Inflammatory macrophage treated with lipopolysaccharide for 1 hour (primary cell): ENCODE measurements around the gene ARAP1.
A peak's percentile ranks its signal among the peaks of the same experiment; 100 is the strongest.

Experiments
- DNase-seq, 2 donors: peaks; one replicate each; pipeline ENCODE4 v3.0.0-alpha.2; 2020 to 2022

The ARAP1 gene

GRCh38 chr11:72760539-72761405, 8.6 kb upstream of the ARAP1 start:
- DNase-seq: peak in 1 of 2 donors; percentile 50

GRCh38 chr11:72759468-72759985, 7.3 kb upstream of the ARAP1 start:
- DNase-seq: no peak

GRCh38 chr11:72758690-72759389, 6.6 kb upstream of the ARAP1 start:
- peak; percentile 59 to 64 for DNase-seq

GRCh38 chr11:72758304-72758689, 6.1 kb upstream of the ARAP1 start:
- DNase-seq: no peak

DNA sequence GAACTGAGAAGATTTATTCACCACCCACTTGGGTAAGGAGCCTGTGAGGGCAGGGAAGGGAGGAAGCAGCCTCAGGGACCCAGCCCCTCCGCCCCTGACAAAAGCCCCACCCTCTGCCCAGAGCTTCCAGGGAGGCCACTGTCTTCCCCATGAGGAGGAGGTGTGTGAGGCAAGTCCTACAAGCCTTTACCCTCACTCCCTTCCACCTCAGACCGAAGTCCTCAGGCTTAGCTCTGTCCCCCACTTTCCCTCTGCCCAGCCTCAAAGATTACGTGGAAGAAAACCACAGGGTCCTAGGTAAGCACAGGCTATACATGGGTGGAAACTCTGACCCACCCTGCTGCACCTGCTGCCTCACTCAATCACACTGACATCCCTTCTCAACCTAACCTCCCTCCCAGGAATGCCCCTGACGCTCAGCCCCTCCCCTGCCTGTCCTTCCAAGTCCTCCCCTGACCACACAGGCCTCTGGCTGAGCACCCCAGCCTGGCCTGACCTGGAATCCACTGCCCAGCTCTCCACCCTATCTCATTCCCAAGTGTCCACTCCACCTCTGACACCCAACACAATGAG, 3.6 kb upstream of the ARAP1 start:
- no peak for DNase-seq

GRCh38 chr11:72754544-72755155, 2.4 kb upstream of the ARAP1 start:
- no peak for DNase-seq

GRCh38 chr11:72754149-72754543, 1.9 kb upstream of the ARAP1 start:
- no peak for DNase-seq

DNA sequence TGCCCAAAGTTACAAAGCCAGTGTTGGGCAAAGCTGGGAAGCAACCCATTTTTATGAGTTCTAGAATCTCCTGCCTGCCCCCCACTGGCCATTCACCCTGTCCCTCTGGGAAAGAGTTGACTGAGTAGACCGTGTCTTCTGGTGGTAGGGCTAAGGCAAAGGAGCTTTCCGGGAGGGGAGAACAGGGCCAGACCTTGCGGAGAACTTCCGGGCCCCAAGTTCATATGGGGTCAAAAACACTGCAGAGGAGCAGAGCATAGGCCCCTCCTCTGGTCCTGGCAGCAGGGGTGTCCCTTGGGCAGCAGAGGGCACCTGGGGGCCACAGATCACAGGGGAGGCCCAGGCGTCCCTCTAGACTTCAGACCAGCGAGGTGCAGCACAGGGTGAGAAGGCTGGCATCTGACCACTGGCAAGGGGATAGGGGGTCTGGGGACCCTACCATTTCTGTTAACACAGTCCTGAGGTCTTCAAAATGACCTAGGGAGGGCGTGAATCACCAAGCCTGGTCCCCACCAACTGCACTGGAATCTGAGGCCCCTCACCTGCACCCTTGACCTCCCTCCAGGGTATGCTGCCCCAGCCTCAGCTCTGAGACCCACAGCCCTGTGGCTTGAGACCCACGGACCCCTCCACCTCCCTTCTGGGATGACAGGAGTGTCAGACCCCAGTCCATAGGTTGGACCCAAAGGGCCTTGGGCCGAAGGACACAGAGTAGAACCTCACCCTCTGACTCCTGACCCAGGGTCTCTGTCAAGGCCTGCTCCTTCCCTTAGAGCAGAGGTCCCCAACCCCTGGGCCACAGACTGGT, 1.3 kb upstream of the ARAP1 start:
- DNase-seq: peak in 1 of 2 donors; percentile 49

GRCh38 chr11:72751116-72752087, 806 bp downstream of the ARAP1 start:
- no peak for DNase-seq

- DNase-seq: no peak
Measured at GRCh38 chr11:72750556-72751115, 1.6 kb downstream of the ARAP1 start.

- DNase-seq: no peak
Measured at GRCh38 chr11:72750086-72750485, 2.1 kb downstream of the ARAP1 start.

GRCh38 chr11:72747289-72747855, 4.8 kb downstream of the ARAP1 start:
- no peak for DNase-seq

GRCh38 chr11:72746821-72747220, 5.4 kb downstream of the ARAP1 start:
- no peak for DNase-seq

DNA sequence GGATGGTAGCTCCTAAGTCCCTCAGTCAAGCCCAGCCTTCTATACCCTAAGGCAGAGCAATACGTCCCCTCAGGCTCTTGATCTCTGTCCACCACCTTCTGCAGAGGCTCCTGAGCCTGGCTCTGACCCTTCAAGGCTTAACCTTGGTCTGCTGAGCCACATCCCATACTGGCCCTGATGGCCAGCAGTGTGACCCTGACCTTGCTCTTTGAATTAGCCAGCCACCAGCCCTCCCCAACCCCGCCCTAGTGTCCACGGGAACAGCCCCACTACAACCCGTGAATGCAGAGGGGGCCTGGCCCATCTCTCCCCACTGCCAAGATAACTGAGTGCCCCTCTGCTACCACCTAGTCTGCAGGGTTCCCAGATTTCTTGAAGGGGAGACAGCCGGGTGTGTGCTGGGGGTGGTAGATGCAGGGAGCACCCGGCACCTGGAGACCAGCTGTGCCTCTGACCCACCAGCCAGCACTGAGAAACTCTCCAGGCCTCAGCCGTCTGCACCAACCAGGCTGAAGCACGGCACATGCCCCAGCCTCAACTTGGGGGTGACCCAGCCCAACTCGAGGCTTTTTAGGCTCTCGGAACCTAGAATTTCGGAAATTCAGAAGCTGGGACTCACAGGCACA, 6.2 kb downstream of the ARAP1 start:
- DNase-seq: no peak

DNA sequence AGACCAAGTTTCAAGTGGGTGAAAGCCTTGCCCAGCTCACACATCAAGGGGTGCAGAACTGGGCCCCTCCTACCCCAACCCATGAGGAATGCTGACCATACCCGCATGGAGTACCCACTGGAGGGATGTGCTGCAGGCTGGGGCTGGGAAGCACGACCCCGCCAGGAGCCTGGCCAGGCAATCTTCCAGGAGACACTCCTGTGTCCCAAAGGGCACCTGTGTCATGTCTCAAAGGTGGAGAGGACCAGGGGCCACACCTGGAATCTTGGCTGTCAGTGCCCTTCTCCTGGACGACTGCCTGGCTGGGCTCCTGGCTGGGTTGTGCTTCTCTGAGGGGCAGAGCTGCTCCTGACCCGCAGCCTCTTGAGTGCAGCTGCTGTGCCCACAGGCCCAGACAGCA, 6.7 kb downstream of the ARAP1 start:
- DNase-seq: no peak

GRCh38 chr11:72744474-72744873, 7.7 kb downstream of the ARAP1 start:
- no peak for DNase-seq

DNA sequence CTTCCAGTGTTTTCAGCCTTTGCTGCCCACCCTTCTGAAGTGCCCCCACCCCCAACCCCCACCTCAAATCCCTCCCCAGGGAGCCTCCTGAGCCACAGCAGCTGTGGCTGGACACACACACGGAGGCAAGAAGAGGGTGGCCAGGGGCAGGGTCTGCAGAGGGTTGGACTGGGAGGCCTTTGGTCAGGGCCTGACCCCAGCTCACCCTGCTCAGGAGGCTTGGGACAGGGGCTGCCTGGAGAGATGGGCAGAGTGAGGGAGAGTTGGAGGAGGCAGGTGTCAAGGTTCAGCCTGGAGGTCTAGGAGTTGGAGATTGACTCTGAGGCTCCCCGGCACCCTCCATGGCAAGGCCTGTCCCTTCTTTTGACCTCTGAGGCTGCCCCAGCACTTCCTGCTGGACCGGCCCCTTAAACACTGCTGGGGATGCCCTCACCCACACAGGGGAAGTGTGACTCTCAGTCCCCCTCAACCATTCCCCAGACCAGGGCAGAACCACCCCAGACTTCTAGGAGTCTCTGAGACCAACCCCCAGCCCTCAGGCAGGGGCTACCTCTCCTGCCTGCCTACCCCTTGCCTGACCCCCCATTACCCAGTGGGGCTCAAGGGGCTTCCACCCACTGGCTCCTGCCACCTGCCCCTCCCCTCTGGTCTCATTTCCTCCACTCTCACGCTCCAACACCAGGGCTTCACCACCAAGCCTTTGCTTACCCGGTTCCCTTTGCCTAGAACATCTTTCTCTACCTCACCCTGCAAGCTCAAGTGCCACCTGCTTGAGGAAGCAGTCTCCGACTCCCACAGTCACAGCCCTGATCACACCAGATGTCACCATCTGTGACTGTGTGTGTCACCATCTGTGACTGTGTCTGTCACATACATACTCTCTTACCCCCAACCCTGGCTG, 8.6 kb downstream of the ARAP1 start:
- DNase-seq: peak; percentile 50 to 64

GRCh38 chr11:72742513-72743320, 9.5 kb downstream of the ARAP1 start:
- no peak for DNase-seq
